HL-60 (cell line): Measurements from ENCODE around the gene SNAPC5.
"Not testable (repeated sequence)": the region's sequence is repeated elsewhere in the genome, so short reads cannot be mapped to it uniquely, and the experiment has no call there.

Source experiments
- DNase-seq, 2 experiments: peaks; one replicate each; pipeline ENCODE4 v3.0.0-alpha.2; 2010 to 2020; ENCODE audit warnings: low read depth in 1 of 2, low spot score in 1 of 2
- H3K27ac ChIP-seq: fragments of 250-450 bp; sonication (Bioruptor Pico); replicated peaks from 2 replicates; pipeline ENCODE4 v1.5.1; 2020; ENCODE audit warnings: mild to moderate bottlenecking, moderate library complexity
- H3K27me3 ChIP-seq: fragments of 250-450 bp; sonication (Bioruptor Pico); 2 replicates; pipeline ENCODE4 v1.5.1; 2021; ENCODE audit warnings: mild to moderate bottlenecking, moderate library complexity; ENCODE audit not compliant: insufficient read depth, poor library complexity, severe bottlenecking
- H3K4me3 ChIP-seq: replicated peaks from 2 replicates; pipeline ENCODE4 v1.5.1; 2011; ENCODE audit warnings: mild to moderate bottlenecking, control low read depth, low read length; ENCODE audit not compliant: insufficient read depth
- GABPA ChIP-seq: IDR thresholded peaks from 2 replicates; pipeline ENCODE4 v1.6.1; 2012; ENCODE audit warnings: low read depth
- POLR2AphosphoS5 ChIP-seq: IDR thresholded peaks from 2 replicates; pipeline ENCODE4 v1.6.1; 2012; ENCODE audit warnings: low read depth
- SPI1 ChIP-seq: IDR thresholded peaks from 2 replicates; pipeline ENCODE4 v1.6.1; 2012; ENCODE audit warnings: low read depth, mild to moderate bottlenecking, borderline replicate concordance
- TF ChIP-seq, protein P1 (sequence below): IDR thresholded peaks from 2 replicates; pipeline ENCODE4 v1.6.1; 2012; ENCODE audit warnings: low read depth; ENCODE audit not compliant: insufficient replicate concordance
- TF ChIP-seq, protein P2 (sequence below): IDR thresholded peaks from one replicate; pipeline ENCODE4 v1.5.1; 2011; ENCODE audit warnings: low read length, control low read depth, inconsistent platforms; ENCODE audit not compliant: insufficient read depth

SNAPC5 gene

DNA sequence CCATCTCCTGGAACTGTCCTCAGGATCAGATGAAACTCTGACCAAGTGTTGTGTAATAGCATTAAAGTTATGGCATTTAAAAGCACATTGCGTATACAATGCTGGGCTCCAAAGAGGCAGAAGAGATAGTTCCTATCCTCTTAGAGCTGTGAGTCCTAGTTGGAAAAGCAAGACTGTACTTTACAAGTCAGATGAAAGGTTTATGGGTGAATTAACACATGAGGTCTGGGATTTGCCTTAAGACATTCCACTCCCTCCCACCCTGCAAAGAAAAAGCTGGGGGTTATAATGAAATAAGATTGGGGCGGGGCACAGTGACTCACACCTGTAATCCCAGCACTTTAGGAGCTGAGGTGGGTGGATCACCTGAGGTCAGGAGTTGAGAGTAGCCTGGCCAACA, 35.6 kb downstream of the SNAPC5 start:
- no peak for DNase-seq
- Histone ChIP-seq H3K27me3 (no peaks in the 10 kb centered on the region), H3K27ac (no peak overlapping the region), H3K4me3 (no peak overlapping the region)
- TF ChIP-seq GABPA (no peak), SPI1 (no peak), POLR2AphosphoS5 (no peak)
- TF ChIP-seq, protein P1, sequence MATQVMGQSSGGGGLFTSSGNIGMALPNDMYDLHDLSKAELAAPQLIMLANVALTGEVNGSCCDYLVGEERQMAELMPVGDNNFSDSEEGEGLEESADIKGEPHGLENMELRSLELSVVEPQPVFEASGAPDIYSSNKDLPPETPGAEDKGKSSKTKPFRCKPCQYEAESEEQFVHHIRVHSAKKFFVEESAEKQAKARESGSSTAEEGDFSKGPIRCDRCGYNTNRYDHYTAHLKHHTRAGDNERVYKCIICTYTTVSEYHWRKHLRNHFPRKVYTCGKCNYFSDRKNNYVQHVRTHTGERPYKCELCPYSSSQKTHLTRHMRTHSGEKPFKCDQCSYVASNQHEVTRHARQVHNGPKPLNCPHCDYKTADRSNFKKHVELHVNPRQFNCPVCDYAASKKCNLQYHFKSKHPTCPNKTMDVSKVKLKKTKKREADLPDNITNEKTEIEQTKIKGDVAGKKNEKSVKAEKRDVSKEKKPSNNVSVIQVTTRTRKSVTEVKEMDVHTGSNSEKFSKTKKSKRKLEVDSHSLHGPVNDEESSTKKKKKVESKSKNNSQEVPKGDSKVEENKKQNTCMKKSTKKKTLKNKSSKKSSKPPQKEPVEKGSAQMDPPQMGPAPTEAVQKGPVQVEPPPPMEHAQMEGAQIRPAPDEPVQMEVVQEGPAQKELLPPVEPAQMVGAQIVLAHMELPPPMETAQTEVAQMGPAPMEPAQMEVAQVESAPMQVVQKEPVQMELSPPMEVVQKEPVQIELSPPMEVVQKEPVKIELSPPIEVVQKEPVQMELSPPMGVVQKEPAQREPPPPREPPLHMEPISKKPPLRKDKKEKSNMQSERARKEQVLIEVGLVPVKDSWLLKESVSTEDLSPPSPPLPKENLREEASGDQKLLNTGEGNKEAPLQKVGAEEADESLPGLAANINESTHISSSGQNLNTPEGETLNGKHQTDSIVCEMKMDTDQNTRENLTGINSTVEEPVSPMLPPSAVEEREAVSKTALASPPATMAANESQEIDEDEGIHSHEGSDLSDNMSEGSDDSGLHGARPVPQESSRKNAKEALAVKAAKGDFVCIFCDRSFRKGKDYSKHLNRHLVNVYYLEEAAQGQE: no peak
- TF ChIP-seq, protein P2, sequence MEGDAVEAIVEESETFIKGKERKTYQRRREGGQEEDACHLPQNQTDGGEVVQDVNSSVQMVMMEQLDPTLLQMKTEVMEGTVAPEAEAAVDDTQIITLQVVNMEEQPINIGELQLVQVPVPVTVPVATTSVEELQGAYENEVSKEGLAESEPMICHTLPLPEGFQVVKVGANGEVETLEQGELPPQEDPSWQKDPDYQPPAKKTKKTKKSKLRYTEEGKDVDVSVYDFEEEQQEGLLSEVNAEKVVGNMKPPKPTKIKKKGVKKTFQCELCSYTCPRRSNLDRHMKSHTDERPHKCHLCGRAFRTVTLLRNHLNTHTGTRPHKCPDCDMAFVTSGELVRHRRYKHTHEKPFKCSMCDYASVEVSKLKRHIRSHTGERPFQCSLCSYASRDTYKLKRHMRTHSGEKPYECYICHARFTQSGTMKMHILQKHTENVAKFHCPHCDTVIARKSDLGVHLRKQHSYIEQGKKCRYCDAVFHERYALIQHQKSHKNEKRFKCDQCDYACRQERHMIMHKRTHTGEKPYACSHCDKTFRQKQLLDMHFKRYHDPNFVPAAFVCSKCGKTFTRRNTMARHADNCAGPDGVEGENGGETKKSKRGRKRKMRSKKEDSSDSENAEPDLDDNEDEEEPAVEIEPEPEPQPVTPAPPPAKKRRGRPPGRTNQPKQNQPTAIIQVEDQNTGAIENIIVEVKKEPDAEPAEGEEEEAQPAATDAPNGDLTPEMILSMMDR: no peak

- not testable (repeated sequence) for DNase-seq, H3K27ac ChIP-seq, H3K27me3 ChIP-seq, H3K4me3 ChIP-seq
Observed at GRCh38 chr15:66461294-66461693, 36.3 kb downstream of the SNAPC5 start.

DNA sequence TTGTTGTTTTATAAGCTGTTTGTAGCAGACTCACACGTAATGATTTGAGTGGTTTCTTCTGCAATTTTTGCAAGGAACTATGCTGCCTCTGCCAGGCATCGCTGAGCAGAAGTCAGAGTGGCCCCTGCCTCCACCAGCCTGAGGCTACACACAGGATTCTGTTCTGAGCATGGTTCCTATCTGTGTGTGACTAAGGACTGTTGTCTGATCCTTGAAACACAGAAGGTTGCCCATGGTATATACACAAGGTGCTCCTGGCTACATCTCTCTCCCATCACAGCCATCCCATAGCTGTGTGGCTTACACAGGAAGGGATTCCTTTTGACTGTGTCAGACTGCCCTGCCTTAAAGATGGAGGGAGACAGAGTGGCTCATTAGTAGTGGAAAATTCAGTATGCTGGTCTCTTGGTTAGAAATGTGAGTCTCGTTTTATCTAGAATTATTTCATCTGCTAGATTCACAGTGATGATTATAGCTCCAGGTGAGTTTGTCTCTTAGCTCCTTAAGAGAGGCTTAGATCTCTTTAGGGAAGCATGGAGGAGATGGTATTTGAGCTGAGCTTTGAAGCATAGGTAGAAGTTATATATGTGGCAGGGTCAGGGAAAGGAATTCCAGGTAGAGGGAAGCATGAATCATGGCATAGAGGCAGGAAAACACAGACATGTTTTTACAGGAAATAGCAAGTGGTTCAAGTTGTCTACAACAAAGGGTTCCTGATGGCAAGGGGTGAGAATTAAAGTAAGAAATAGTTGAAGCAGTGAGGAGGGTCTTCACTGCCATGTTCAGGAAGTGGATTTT, 37.5 kb downstream of the SNAPC5 start:
- H3K27ac ChIP-seq: no peak overlapping the region
- TF ChIP-seq POLR2AphosphoS5: no peak
- TF ChIP-seq, protein P1: no peak
- TF ChIP-seq GABPA: no peak
- TF ChIP-seq SPI1: no peak
- TF ChIP-seq, protein P2: no peak

GRCh38 chr15:66456211-66456610, 41.4 kb downstream of the SNAPC5 start:
- TF ChIP-seq, protein P1: no peak
- TF ChIP-seq SPI1: no peak
- Histone ChIP-seq H3K27ac (no peak overlapping the region), H3K27me3 (no peaks in the 10 kb centered on the region), H3K4me3 (no peak overlapping the region)
- no peak for DNase-seq

More for the DNA sequence above, 37.5 kb downstream of the SNAPC5 start:
- Histone ChIP-seq H3K4me3 (no peak overlapping the region), H3K27me3 (no peaks in the 10 kb centered on the region)
- DNase-seq: no peak
